ENCODE data around the gene JAM2.

Gene JAM2

DNA sequence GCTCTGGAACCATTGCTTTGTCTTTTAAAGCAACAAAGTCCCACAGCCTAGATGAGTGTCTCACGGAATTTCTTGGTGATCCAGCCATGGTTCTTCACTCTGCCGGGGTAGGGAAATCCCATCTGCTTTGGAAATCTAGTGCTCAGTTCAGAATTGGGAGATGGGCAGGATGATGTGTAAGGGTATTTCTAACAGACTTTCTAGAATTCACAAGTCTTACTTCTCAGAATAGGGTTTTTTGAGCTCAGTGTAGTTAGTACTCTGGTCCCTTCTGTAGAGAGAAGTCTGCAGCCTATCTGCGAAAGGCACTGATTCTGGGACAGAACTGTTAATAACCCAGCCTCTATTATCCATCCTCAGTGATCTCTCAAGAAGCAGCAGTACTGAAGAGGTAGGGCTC lies 121.0 kb downstream of the JAM2 start:
- TF ChIP-seq REST (IDR thresholded peaks at IDR 0.05; ENCODE audit: low read depth) (no peak), CEBPB (IDR thresholded peaks at IDR 0.05) (no peak), NFIC (IDR thresholded peaks at IDR 0.05) (no peak), ZBTB7A (IDR thresholded peaks at IDR 0.05; ENCODE audit: low read depth) (no peak), EP300 (IDR thresholded peaks at IDR 0.05; ENCODE audit: borderline replicate concordance) (no peak), USF1 (IDR thresholded peaks at IDR 0.05) (no peak), YY1 (IDR thresholded peaks at IDR 0.05; ENCODE audit: low read depth) (no peak), TEAD4 (IDR thresholded peaks at IDR 0.05) (no peak), EGR1 (IDR thresholded peaks at IDR 0.05) (no peak), MAX (IDR thresholded peaks at IDR 0.05) (no peak), RAD21 (IDR thresholded peaks at IDR 0.05; ENCODE audit: low read depth) (no peak), TAF1 (IDR thresholded peaks at IDR 0.05; ENCODE audit: low read depth) (no peak), FOXM1 (IDR thresholded peaks at IDR 0.05; ENCODE audit: borderline replicate concordance, low read depth) (no peak), CREB1 (IDR thresholded peaks at IDR 0.05; ENCODE audit: low read depth) (no peak), TCF12 (IDR thresholded peaks at IDR 0.05; ENCODE audit: low read depth) (no peak)

DNA sequence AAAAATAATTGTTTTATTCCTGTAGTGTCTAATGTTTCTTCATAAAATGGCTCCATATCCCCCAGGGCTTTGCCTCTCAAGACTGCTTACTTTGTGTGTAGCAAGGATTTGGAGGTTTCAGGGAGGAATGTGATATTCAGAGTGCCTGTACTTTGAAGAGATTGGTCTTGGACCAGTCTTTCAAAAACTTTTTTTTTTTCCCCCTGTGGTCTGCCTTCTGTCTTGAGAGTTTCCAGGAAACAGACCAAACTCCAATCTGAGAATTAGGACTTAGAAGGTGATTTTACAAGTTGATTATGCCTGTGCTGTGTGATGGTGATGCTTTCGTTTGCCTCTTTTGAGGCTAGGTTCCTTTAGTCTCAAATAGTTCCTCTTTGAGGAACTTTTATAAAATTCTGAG lies 121.6 kb downstream of the JAM2 start:
- no peak for TF ChIP-seq TCF12 (IDR thresholded peaks at IDR 0.05; ENCODE audit: low read depth)
- TF ChIP-seq TEAD4 (IDR thresholded peaks at IDR 0.05), result no peak
- TF ChIP-seq YY1 (IDR thresholded peaks at IDR 0.05; ENCODE audit: low read depth), result no peak
- no peak for TF ChIP-seq CREB1 (IDR thresholded peaks at IDR 0.05; ENCODE audit: low read depth)
- TF ChIP-seq CEBPB (IDR thresholded peaks at IDR 0.05), result no peak

DNA sequence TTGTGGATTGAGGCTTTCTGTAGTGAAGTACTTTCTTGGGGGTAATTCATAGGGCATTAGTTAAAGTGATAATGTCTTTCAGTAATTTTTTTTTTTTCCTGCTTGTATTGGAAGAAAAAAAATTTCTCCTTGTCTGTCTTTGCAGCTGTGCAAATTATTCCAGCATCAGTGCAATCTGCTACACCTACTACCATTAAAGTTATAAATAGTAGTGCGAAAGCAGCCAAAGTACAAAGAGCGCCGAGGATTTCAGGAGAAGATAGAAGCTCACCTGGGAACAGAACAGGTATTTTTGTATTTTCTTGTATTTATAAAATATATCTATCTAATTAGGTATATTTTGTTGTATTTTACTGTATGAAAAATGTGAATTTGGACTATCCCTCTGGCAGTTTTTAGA lies 125.0 kb downstream of the JAM2 start:
- TF ChIP-seq TCF12 (IDR thresholded peaks at IDR 0.05; ENCODE audit: low read depth) (no peak), REST (IDR thresholded peaks at IDR 0.05; ENCODE audit: low read depth) (no peak), YY1 (IDR thresholded peaks at IDR 0.05; ENCODE audit: low read depth) (no peak)

All from Ishikawa (cell line).